Measurements from ENCODE around the gene TMEM50A.
"Not testable (repeated sequence)": the region's sequence is repeated elsewhere in the genome, so short reads cannot be mapped to it uniquely, and the experiment has no call there.

The TMEM50A gene

GRCh38 chr1:25389721-25390120 lies 51.6 kb downstream of the TMEM50A start:
- not testable (repeated sequence) for DNase-seq

DNA sequence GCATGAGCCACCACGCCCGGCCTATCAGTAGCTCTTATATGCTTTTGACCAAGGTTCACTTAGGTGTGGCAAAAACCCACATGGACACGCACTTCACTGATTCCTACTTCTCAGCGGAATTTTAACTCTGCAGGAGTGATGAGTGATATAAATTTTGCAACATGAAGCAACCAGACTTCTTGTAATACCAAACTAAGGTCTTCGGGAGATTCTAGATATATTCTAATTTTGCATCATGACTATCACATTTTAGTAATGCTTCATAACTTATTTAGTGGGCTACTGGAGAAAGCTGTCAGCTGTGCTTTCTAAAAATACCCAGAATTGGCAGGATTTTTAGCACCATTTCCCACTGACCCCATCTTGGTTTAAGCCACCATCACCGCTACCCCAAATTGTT lies 54.7 kb downstream of the TMEM50A start:
- no peak for DNase-seq

- not testable (repeated sequence) for DNase-seq
Observed at GRCh38 chr1:25397549-25397948, 59.4 kb downstream of the TMEM50A start.

- DNase-seq, result not testable (repeated sequence)
Observed at GRCh38 chr1:25398079-25398478, 59.9 kb downstream of the TMEM50A start.

DNA sequence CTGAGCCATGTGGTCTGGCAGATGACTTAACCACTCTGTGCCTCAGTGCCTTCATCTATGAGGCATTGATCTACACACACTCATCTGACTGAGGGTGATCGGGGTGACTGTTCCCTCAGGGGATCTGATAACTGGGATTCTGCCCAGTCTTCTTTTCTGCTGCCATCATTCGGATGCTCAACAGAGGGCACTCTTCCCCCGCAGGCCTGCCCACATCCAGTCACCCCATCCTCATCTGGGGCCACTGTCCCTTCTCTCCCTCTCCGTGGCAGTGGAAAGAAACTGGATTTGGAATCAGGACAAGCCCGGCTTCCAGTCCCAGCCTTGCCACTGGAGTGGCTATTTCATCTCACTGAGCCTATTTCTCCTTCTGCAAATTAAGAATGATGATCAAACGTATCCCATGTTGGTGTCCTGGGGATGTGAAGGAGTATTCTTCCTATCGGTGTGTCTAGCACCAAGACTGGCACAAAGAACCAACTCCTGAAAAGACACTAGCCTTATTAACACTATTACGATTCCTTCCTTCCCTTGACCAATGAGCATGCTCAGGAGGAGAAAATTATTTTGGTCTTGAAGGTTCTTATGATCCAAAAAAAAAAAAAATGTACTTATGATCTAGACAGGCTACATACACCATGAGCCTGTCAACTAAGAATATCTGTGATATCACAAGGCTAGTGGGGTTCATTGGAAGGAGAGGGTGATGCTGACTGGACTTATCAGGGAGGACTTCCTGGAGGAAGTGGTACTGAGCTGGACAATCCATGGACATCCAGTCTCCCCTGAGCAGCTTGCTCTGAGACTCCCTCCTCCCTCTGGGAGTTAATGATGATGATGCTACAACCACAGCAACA lies 65.0 kb downstream of the TMEM50A start:
- not testable (repeated sequence) for DNase-seq

DNA sequence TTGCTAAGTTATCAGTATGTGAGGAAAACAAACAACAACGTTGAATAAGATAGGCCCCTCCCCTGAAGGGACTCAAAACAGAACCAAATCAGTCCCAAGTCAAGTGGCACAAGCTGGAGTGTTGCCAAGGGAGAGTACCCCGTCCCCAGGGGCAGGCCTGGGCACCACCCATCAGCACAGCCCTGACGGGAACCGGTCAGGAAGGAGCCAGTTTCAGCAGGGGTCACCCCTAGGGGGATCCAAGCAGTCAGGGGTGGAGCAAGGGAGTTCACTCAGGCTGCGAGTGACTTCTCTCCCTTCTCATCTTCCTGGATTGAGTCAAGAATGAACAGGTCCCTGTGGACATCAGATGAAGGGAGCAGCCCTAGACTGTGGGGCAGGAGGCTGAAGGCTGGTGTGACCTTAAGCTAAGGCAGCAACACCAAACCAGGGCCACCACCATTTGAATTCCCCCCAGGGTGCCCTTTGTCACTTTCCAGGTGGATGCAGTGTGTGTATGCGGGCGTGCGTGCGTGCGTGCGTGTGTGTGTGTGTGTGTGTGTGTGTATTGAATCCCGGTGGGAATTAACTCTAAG lies 67.7 kb downstream of the TMEM50A start:
- not testable (repeated sequence) for DNase-seq

DNA sequence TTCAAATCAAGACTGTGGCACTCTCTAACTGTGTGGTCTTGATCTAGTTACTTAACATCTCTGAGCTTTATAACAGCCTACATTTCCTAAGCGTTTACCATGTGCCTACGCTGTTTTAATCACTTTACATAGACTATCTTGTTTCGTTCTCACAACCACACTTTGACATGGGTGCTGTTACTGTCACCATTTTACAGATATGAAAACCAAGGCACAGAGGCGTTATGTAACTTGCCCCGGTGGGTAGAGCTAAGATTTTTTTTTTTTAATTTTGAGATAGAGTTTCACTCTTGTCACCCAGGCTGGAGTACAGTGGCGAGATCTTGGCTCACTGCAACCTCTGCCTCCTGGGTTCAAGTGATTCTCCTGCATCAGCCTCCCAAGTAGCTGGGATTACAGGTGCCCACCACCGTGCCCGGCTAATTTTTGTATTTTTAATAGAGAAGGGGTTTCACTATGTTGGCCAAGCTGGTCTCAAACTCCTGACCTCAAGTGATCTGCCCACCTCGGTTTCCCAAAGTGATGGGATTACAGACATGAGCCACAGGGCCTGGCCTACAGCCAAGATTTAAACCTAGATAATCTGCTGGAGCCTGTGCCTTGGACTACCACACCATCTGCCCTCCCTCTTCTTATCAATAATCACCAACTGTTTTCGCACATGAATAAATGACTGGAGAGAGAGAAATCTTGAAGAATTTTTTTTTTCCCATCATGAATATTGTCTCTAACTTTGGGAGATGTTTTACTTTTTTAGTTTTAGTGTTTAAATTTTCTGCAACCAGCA lies 71.7 kb downstream of the TMEM50A start:
- not testable (repeated sequence) for DNase-seq
